ENCODE results near the gene POU2AF1.

POU2AF1 gene

GRCh38 chr11:111378861-111379601 lies at the start of gene POU2AF1:
TSS of gene POU2AF1 (minus strand) at chr11:111379275. CDS start at chr11:111379177, 98 bp downstream.
- no peak for DNase-seq

- DNase-seq, result no peak
Measured at GRCh38 chr11:111428113-111428876, 49.2 kb upstream of the POU2AF1 start.

GRCh38 chr11:111427471-111427912 lies 48.4 kb upstream of the POU2AF1 start:
- DNase-seq, result peak; percentile 17

GRCh38 chr11:111426617-111427016 lies 47.5 kb upstream of the POU2AF1 start:
- no peak for DNase-seq

GRCh38 chr11:111423250-111423615 lies 44.2 kb upstream of the POU2AF1 start:
- no peak for DNase-seq

- peak; percentile 11 for DNase-seq
Measured at GRCh38 chr11:111422494-111423249, 43.6 kb upstream of the POU2AF1 start.

GRCh38 chr11:111421251-111421650 lies 42.2 kb upstream of the POU2AF1 start:
- DNase-seq, result no peak

GRCh38 chr11:111419641-111420327 lies 40.7 kb upstream of the POU2AF1 start:
- DNase-seq, result no peak

- no peak for DNase-seq
Measured at GRCh38 chr11:111419181-111419580, 40.1 kb upstream of the POU2AF1 start.

- DNase-seq, result no peak
Measured at GRCh38 chr11:111418436-111418787, 39.3 kb upstream of the POU2AF1 start.

GRCh38 chr11:111417766-111418435 lies 38.8 kb upstream of the POU2AF1 start:
- no peak for DNase-seq

GRCh38 chr11:111417011-111417765 lies 38.1 kb upstream of the POU2AF1 start:
- no peak for DNase-seq

- no peak for DNase-seq
Measured at GRCh38 chr11:111416231-111416960, 37.3 kb upstream of the POU2AF1 start.

- no peak for DNase-seq
Measured at GRCh38 chr11:111414936-111415335, 35.9 kb upstream of the POU2AF1 start.

- no peak for DNase-seq
Measured at GRCh38 chr11:111414267-111414931, 35.3 kb upstream of the POU2AF1 start.

- DNase-seq, result no peak
Measured at GRCh38 chr11:111413849-111414248, 34.8 kb upstream of the POU2AF1 start.

GRCh38 chr11:111412293-111412692 lies 33.2 kb upstream of the POU2AF1 start:
- no peak for DNase-seq

GRCh38 chr11:111411456-111411855 lies 32.4 kb upstream of the POU2AF1 start:
- no peak for DNase-seq

GRCh38 chr11:111410951-111411350 lies 31.9 kb upstream of the POU2AF1 start:
- DNase-seq, result no peak

GRCh38 chr11:111409915-111410314 lies 30.8 kb upstream of the POU2AF1 start:
- DNase-seq, result no peak
